K562 (cell line): Measurements from ENCODE around the gene PPFIA1. TPM values are rescaled to one million over a fixed set of nuclear protein-coding genes. Genes with fewer than 3 reads are reported as not detected.

ENCODE experiments used
- ARNT ChIP-seq, 2 experiments: fragments of 450-650 bp; IDR thresholded peaks; 2 replicates each; pipeline ENCODE4 v1.6.1; 2016; ENCODE audit warnings: mild to moderate bottlenecking in 1 of 2
- HMGN3 ChIP-seq: IDR thresholded peaks from 2 replicates; pipeline ENCODE4 v1.6.1; 2011; ENCODE audit warnings: borderline replicate concordance, low read depth, mild to moderate bottlenecking, mixed read lengths, low read length; ENCODE audit not compliant: insufficient read length; ENCODE audit errors: extremely low read depth
- MEF2D ChIP-seq: conservative IDR thresholded peaks from 2 replicates; pipeline ENCODE4 v1.6.1; 2016; ENCODE audit warnings: low read depth, missing genetic modification characterization, missing compliant biosample characterization
- MIER1 ChIP-seq: fragments of 450-650 bp; IDR thresholded peaks from 2 replicates; pipeline ENCODE4 v1.6.1; 2016; ENCODE audit warnings: antibody characterized with exemption, mild to moderate bottlenecking, low read depth
- NBN ChIP-seq: fragments of 450-650 bp; IDR thresholded peaks from 2 replicates; pipeline ENCODE4 v1.6.1; 2016; ENCODE audit warnings: low read depth, mild to moderate bottlenecking
- NEUROD1 ChIP-seq: fragments of 150-350 bp; IDR thresholded peaks from 2 replicates; pipeline ENCODE4 v1.6.1; 2014; ENCODE audit warnings: borderline replicate concordance, low read length, low read depth; ENCODE audit not compliant: partially characterized antibody
- NFRKB ChIP-seq: fragments of 450-650 bp; IDR thresholded peaks from 2 replicates; pipeline ENCODE4 v1.6.1; 2016; ENCODE audit warnings: low read depth
- NKRF ChIP-seq: fragments of 450-650 bp; IDR thresholded peaks from 2 replicates; pipeline ENCODE4 v1.6.1; 2016; ENCODE audit warnings: borderline replicate concordance
- PHF8 ChIP-seq: fragments of 200-600 bp; sonication (generic); IDR thresholded peaks from 2 replicates; pipeline ENCODE4 v1.6.1; 2012; ENCODE audit warnings: mixed run types, mild to moderate bottlenecking, inconsistent platforms, low read length, moderate library complexity, borderline replicate concordance
- RBM14 ChIP-seq: fragments of 200-400 bp; formaldehyde crosslinking; IDR thresholded peaks from 2 replicates; pipeline ENCODE4 v1.6.1; 2018; ENCODE audit warnings: low read depth, mild to moderate bottlenecking, low read length, moderate library complexity, borderline replicate concordance; ENCODE audit not compliant: insufficient read depth
- RBM34 ChIP-seq: fragments of 200-400 bp; formaldehyde crosslinking; IDR thresholded peaks from 2 replicates; pipeline ENCODE4 v1.6.1; 2018; ENCODE audit warnings: low read length, borderline replicate concordance; ENCODE audit not compliant: insufficient read depth
- SLC30A9 ChIP-seq: fragments of 250-450 bp; sonication (Bioruptor Pico); IDR thresholded peaks from 2 replicates; pipeline ENCODE4 v1.8.0; 2022; ENCODE audit warnings: mild to moderate bottlenecking, moderate library complexity
- USF1 ChIP-seq: sonication (generic); formaldehyde crosslinking; IDR thresholded peaks from 2 replicates; pipeline ENCODE4 v1.9.0; 2022; ENCODE audit warnings: mild to moderate bottlenecking, missing genetic modification reagents
- ZMIZ1 ChIP-seq, 2 experiments: fragments of 150-350 bp in 1 of 2; IDR thresholded peaks; 2 replicates each; pipeline ENCODE4 v1.6.1; 2012 to 2016; ENCODE audit warnings: low read depth in 2 of 2, low read length in 2 of 2, mild to moderate bottlenecking in 1 of 2, moderate library complexity in 1 of 2
- ZNF518B ChIP-seq: fragments of 250-450 bp; sonication (Bioruptor Pico); IDR thresholded peaks from 2 replicates; pipeline ENCODE4 v1.5.0; 2021; ENCODE audit warnings: mild to moderate bottlenecking, moderate library complexity
- ZNF707 ChIP-seq: fragments of 250-450 bp; sonication (Bioruptor Pico); conservative IDR thresholded peaks from 2 replicates; pipeline ENCODE4 v1.8.0; 2022; ENCODE audit warnings: inconsistent platforms, mild to moderate bottlenecking, moderate library complexity
- polyA plus RNA-seq, 8 experiments: library from polyadenylated mRNA; depleted of rRNA in 4 of 8; stranded (reverse) in 5 of 8; unstranded in 3 of 8; fragments of >200 nt; fragmentation: Nextera tagmentation in 2 of 8; fragmentation: Illumina TruSeq in 1 of 8; extraction: Ambion mirVana in 2 of 8; extraction: Trizol in 1 of 8; gene quantifications; 2 replicates each; pipeline versions ENCODE4 v1.2.1 to v1.2.3, GENCODE V29; 2011 to 2014; ENCODE audit warnings: inconsistent platforms in 1 of 8, missing spikeins in 1 of 8
- total RNA-seq, 7 experiments: library from RNA; depleted of rRNA in 6 of 7; stranded (reverse); fragments of >200 nt in 6 of 7; fragmentation: Illumina TruSeq in 2 of 7; extraction: Trizol in 2 of 7; gene quantifications; 2 replicates each; pipeline versions ENCODE4 v1.2.1 to v1.2.3, GENCODE V29; 2011 to 2021; ENCODE audit warnings: low replicate concordance in 1 of 7

The PPFIA1 gene
- total and polyA plus RNA-seq, 9 of the 15 experiments (the other 6 are each of a cell fraction or from before 2014, with no cell fraction given): 9.9 to 41.5 (median 28.5) TPM

GRCh38 chr11:70397983-70398833 is 127.7 kb downstream of the PPFIA1 start, which contains the start of gene CTTN (continued):
- TF ChIP-seq ZMIZ1 (IDR thresholded peaks at IDR 0.05; ENCODE audit: low read depth in 2 of 2, low read length in 2 of 2): 0 out of 4 replicates have a peak, but pooled peaks of 1 of the 2 experiments have one; percentile 37
- TF ChIP-seq MEF2D (tag): no peak
- 0 out of 4 replicates have a peak, but pooled peaks of 1 of the 2 experiments have one; percentile 13 for TF ChIP-seq ARNT (IDR thresholded peaks at IDR 0.05)
- TF ChIP-seq ZNF707: no peak
- peak; percentile 80; the same call in 1 of the 2 replicates for TF ChIP-seq PHF8
- no peak for TF ChIP-seq NFRKB
- TF ChIP-seq RBM14: no peak
- TF ChIP-seq MIER1: no peak
- peak; percentile 88 for TF ChIP-seq NKRF
- TF ChIP-seq USF1: peak; percentile 62
- TF ChIP-seq SLC30A9: no peak
- peak; percentile 74; the same call in 1 of the 2 replicates for TF ChIP-seq NBN
- TF ChIP-seq RBM34: no peak
- no peak for TF ChIP-seq HMGN3
- no peak for TF ChIP-seq NEUROD1
- TF ChIP-seq ZNF518B: no peak
